Transverse colon (tissue), 3 donors: ENCODE measurements around the gene NEMP2.

ENCODE experiments used
- EP300 ChIP-seq: sonication (generic); formaldehyde crosslinking; IDR thresholded peaks from one replicate; pipeline ENCODE4 v1.6.1; 2017; ENCODE audit warnings: antibody characterized with exemption, low read depth
- POLR2A ChIP-seq: fragments of 450-650 bp; IDR thresholded peaks from one replicate; pipeline ENCODE4 v1.6.1; 2016; ENCODE audit warnings: antibody characterized with exemption, mild to moderate bottlenecking, moderate library complexity
- POLR2AphosphoS5 ChIP-seq, 3 donors: sonication (generic); formaldehyde crosslinking; IDR thresholded peaks; one replicate each; pipeline ENCODE4 v1.6.1; 2016; ENCODE audit warnings: antibody characterized with exemption in 3 of 3

- TF ChIP-seq POLR2A (no peak), EP300 (no peak), POLR2AphosphoS5 (IDR thresholded peaks at IDR 0.05) (no peak)
These were observed 17.1 kb downstream of the NEMP2 start for GRCh38 chr2:190517468-190517867.
